Esophagus mucosa (tissue), 1 donor: ENCODE measurements around the gene GPR39. TPM values are rescaled to one million over a fixed set of nuclear protein-coding genes. Genes with fewer than 3 reads are reported as not detected.
"Not testable (repeated sequence)": the region's sequence is repeated elsewhere in the genome, so short reads cannot be mapped to it uniquely, and the experiment has no call there.

Source experiments
- ATAC-seq: fragments of 200-7000 bp; cut with Tn5 transposase; one replicate; pipeline ENCODE4 v1.9.1; 2020
- total RNA-seq: library from RNA; stranded (reverse); gene quantifications from one replicate; pipeline ENCODE4 v1.2.4, GENCODE V29; 2023
- donor health status: DM: yes; HTN: yes; CAD: no.

The GPR39 gene
- total RNA-seq, 1 donor from 2014 or later, result 1.4 TPM

DNA sequence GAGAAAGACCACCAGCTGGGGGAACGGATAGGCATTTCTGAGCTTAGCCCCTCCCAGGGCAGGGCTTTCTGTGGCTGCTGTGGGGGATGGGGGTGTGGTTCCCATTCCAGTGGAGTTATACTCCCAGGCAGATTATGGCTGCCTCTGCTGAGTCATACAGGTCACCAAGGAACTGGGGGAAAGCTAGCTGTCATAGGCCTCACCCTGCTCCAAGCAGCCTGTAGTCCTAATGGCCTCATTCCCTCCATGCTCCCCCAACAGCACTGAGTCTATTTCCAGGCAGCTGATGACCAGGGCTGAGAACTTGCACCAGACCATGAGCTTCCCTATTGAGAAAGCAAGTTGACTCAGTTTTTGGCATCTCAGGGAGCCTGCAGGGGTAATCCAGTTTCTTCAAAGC is 87.1 kb downstream of the GPR39 start:
- ATAC-seq, result no peak

- no peak for ATAC-seq
Observed at GRCh38 chr2:132515010-132515409, 98.4 kb downstream of the GPR39 start.

GRCh38 chr2:132517386-132517785 is 100.8 kb downstream of the GPR39 start:
- no peak for ATAC-seq

DNA sequence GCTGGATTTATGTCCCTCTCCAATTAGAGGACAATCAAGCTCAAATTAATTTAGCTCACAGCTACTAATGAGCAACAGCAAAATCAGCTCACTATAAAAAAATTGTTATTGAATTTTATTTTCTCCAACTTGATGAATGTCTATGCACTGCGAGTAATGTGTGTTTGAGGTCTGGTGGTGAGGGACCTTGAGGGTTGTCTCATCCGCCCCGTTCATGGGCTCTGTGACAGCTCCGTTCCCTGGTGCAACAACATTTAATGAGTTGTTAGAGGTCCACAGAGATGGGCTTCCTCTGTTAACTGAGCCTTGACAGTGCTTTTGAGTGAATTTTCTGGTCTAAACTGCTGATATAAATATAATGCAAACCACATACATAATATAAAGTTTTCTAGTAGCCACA is 101.7 kb downstream of the GPR39 start:
- no peak for ATAC-seq

DNA sequence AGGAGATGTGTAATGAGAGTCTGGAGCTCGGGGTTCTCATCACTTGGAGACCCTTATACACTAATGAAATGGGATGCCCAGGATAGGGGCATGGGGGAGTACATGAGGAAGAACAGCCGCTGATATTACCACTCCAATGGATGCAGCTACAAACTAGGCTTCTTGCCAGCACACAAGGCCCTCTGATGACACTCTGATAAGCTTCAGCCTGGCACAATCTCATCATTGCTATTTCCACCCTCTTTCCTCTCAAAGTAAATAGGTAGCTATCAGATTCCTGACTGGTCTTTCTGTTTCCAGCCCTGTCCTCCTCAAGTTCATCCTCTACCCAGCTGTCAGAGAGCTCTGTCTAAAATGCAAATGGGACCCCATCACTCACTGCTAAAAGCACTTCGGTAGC is 103.0 kb downstream of the GPR39 start:
- ATAC-seq, result no peak

- ATAC-seq, result no peak
Observed at GRCh38 chr2:132521341-132521740, 104.7 kb downstream of the GPR39 start.

DNA sequence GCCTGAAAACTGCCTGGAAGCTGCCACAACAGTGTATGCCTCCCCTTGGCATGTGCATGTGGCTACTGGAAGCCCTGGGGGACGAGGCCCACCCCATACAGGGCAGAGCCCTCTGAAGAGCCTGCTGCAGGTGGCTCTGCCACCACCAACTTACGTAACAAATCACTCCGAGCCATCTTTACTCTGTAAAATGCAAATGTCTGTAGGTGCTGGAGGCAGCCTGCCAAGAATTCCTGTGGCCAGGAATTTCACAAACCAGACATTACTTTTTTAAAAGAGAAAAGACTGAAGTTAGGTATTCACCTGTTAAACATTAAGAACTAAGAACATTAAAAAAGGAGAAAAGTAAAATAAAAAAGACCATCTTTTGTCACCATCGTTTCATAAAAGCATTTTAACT is 106.3 kb downstream of the GPR39 start:
- ATAC-seq, result no peak

GRCh38 chr2:132537061-132537460 is 120.5 kb downstream of the GPR39 start:
- not testable (repeated sequence) for ATAC-seq

- ATAC-seq, result no peak
Observed at GRCh38 chr2:132538331-132538855, 121.8 kb downstream of the GPR39 start.

- no peak for ATAC-seq
Observed at GRCh38 chr2:132540166-132540565, 123.6 kb downstream of the GPR39 start.

DNA sequence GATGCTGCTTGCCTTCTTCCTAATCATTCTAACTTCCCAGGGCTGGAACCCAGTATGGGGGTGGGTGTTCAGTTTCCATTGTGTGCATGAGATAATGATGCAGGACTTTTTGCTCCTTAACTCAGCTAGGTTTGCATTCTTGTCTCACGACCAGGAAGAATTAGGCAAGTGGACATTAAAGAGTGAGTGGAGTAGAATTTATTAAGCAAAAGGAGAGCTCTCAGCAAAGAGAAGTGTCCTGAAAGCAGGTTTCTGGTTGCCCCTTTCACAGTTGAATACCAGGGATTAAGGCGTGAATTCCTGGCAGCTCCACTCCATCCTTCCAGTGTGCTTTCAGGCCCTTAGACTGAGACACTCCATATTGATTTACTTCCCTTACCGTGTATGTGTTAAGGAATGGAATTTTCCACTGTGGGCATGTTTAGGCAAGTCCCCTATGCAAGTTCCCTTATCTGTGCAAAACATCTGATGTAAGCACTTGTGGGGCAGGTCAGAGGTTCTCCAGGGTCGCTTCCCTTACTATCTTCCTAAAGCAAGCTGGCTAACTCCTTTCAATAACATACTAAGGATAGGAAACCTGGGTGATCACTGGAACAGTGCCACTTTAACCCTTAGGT is 126.5 kb downstream of the GPR39 start:
- ATAC-seq, result no peak

GRCh38 chr2:132544006-132544630 is 127.5 kb downstream of the GPR39 start:
- no peak for ATAC-seq

- ATAC-seq, result peak; percentile 58
Observed at GRCh38 chr2:132547090-132547687, 130.6 kb downstream of the GPR39 start.

DNA sequence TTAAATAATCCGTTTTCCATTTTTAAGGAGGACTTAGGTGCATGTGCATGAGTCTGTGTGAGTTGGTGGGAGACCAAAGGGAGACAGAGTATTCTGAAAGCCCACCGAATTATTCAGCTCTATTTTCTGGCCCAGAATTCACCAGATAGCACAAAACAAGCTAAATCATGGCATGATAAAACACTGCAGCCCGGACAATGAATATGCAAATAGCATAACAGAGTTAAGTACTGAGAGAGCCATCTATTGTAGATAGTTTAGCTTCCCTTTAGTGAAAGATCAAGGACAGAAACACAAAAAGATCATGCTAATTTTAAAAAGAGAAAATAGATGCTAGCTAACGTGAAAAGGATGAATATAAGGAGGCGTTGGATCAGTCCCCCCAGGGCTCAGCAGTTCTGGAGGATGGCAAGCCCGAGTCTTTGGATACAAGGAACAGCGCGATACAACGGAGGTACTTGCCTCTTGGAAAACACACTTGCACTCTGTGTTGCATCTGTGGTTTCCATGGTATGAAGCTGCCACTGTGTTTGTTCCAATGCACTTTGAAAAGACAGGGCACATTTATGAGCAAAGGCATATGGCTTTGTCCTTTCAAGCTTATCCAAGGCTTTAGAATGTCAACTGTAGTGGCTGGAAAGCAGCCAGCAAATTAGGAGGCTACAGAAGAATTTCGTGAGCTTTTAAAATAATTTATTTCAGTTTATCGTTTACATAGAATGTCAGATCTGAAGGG is 133.5 kb downstream of the GPR39 start:
- ATAC-seq, result no peak

DNA sequence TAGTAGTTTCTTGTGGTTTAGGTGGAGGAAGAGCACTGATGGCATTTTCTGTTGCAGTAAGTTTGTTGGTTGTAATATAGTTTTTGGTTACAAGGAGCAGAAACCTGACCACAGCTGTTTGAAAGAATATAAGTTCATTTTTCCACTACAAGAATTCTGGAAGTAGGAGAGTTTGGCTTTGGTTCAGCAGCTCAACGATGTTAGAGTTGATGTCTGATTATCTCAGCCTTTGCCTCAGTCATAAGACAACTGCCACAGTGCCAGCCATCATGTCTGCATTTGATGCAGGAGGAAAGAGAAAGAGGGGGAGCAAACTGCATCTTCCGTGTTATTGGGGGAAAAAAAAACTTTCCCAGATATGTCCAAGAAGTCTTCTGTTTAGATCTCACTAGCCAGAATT is 134.3 kb downstream of the GPR39 start:
- no peak for ATAC-seq

- ATAC-seq, result no peak
Observed at GRCh38 chr2:132557694-132558093, 141.1 kb downstream of the GPR39 start.

DNA sequence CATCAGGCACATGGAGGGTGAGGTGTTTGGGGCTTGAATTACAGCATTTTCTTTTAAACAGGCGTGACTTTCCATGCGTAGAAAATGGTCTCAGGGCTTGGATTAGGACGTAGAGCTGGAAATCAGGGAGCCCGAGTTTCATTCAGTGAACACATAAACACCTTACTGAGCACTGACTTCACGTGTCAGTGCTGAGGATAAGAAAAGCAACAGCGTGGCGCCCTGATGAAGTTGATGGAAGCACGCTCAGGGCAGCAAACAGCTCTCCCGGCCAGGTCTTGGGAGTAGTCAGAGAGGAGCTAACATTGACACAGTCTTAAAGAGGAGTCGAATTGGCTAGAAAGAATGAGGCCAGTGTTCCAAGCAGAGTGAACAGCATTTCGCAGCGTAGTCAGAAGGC is 142.7 kb downstream of the GPR39 start:
- no peak for ATAC-seq

DNA sequence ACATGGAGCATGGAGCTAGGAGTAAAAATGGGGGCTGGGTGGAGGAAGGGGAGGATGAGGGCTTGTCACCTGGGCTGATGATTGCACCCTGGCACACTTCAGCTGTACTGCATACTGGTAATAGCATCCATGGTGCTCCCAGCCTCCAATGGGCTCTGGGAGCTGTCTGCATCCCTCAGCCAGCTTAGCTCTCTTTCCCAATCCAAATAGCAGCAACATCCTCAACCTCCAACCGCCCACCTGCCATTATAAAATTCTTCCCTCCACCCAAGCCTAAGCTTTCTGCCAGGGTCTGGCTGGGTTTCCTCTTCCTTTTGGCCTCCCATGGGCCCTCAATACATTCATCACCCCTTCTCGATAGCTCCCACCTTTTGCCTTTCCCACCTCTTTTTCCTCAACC is 143.3 kb downstream of the GPR39 start:
- no peak for ATAC-seq

DNA sequence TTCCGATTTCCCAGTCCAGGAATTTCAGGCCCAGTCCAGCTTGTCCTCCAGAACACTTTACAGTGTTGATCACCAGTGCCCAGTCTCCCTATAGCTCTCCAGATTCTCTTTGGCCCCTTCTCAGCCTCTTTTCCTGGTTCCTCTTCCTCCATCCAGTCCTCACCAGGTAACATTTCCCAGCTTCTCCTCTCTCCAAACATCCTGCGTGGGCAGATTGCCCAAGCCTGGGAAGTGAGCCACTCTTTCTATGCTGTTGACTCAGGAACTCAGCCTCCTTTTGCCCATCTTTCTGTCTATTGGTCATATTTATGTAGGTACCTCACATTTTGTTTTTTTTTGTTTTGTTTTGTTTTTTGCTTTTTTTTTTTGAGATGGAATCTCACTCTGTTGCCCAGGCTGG is 144.0 kb downstream of the GPR39 start:
- no peak for ATAC-seq

- ATAC-seq, result no peak
Observed at GRCh38 chr2:132562245-132562644, 145.6 kb downstream of the GPR39 start.

DNA sequence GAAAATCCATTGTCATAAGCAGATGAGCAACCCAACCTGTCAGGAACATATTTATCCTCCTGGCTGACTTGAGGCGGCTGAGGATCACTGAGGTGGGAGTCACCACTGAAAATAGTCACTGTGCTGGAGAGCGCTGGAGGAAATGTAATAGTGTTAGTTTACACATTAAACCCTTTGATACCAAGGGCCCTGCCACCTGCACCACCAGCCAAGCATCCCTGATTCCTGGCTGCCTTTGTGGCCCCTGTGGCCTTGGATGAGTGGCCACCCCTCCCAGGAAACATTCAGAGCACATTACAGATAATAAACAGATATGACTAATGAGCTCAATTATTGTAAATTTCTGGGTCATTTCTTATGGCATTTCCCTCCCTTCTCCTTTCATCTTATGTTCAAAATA is 147.5 kb downstream of the GPR39 start:
- no peak for ATAC-seq

- no peak for ATAC-seq
Observed at GRCh38 chr2:132566379-132566778, 149.8 kb downstream of the GPR39 start.

DNA sequence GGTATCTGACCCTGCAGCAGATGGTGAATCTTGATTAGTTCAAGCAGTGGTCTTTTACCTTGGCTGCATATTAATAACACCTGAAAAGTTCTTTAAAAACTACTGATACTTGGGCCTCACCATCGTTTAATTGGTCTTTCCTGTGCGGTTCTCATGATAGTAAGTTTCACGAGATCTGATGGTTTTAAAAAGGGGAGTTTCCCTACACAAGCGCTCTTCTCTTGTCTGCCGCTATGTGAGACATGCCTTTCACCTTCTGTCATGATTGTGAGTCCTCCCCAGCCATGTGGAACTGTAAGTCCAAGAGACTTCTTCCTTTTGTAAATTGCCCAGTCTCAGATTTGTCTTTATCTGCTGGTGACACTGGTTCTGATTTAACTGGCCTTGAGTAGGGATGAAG is 151.1 kb downstream of the GPR39 start:
- no peak for ATAC-seq
